ENCODE results near the gene RAD54L2.

DNA sequence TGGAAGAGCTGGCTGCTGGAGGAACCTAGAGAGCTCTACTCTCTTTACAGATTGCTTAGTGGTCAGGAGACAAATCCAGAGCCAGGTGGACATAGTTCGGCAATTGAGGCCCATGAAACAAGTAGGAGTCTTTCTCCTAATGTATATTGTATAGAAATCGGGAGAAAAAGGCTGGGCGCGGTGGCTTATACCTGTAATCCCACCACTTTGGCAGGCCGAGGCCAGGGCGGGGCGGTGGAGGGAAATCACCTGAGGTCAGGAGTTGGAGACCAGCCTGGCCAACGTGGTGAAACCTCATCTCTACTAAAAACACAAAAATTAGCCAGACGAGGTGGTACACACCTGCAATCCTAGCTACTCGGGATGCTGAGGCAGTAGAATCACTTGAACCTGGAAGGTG is 10.8 kb downstream of the RAD54L2 start:
- TF ChIP-seq POLR2AphosphoS5 (IDR thresholded peaks at IDR 0.05; ENCODE audit: low read depth) = no peak
- TF ChIP-seq CTCF (IDR thresholded peaks at IDR 0.05; ENCODE audit: insufficient read depth, low read length) = no peak
- TF ChIP-seq, protein P1, sequence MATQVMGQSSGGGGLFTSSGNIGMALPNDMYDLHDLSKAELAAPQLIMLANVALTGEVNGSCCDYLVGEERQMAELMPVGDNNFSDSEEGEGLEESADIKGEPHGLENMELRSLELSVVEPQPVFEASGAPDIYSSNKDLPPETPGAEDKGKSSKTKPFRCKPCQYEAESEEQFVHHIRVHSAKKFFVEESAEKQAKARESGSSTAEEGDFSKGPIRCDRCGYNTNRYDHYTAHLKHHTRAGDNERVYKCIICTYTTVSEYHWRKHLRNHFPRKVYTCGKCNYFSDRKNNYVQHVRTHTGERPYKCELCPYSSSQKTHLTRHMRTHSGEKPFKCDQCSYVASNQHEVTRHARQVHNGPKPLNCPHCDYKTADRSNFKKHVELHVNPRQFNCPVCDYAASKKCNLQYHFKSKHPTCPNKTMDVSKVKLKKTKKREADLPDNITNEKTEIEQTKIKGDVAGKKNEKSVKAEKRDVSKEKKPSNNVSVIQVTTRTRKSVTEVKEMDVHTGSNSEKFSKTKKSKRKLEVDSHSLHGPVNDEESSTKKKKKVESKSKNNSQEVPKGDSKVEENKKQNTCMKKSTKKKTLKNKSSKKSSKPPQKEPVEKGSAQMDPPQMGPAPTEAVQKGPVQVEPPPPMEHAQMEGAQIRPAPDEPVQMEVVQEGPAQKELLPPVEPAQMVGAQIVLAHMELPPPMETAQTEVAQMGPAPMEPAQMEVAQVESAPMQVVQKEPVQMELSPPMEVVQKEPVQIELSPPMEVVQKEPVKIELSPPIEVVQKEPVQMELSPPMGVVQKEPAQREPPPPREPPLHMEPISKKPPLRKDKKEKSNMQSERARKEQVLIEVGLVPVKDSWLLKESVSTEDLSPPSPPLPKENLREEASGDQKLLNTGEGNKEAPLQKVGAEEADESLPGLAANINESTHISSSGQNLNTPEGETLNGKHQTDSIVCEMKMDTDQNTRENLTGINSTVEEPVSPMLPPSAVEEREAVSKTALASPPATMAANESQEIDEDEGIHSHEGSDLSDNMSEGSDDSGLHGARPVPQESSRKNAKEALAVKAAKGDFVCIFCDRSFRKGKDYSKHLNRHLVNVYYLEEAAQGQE (IDR thresholded peaks at IDR 0.05; ENCODE audit: insufficient replicate concordance, low read depth) = no peak
- no peak for TF ChIP-seq SPI1 (IDR thresholded peaks at IDR 0.05; ENCODE audit: borderline replicate concordance, low read depth)
- no peak for TF ChIP-seq GABPA (IDR thresholded peaks at IDR 0.05; ENCODE audit: low read depth)

All from HL-60 (cell line).